H1 (cell line): ENCODE results near the gene PAX4.

Source experiments
- CEBPB ChIP-seq: IDR thresholded peaks from 2 replicates; pipeline ENCODE4 v1.6.1; 2012; ENCODE audit warnings: low read depth, low read length
- CTCF ChIP-seq, 3 experiments: IDR thresholded peaks; 1 replicate in 2 of 3; 2 replicates in 1 of 3; pipeline versions ENCODE4 v1.5.1 to v1.6.1; 2011; ENCODE audit warnings: low read length in 3 of 3, mild to moderate bottlenecking in 3 of 3, inconsistent platforms in 2 of 3, low read depth in 1 of 3, moderate library complexity in 1 of 3; ENCODE audit not compliant: insufficient read depth in 1 of 3; ENCODE audit errors: control extremely low read depth in 1 of 3
- EZH2 ChIP-seq: fragments of 200-600 bp; sonication (generic); IDR thresholded peaks from 2 replicates; pipeline ENCODE4 v1.7.1; 2012; ENCODE audit warnings: low read depth, mild to moderate bottlenecking, moderate library complexity, low read length, inconsistent platforms; ENCODE audit not compliant: severe bottlenecking
- GABPA ChIP-seq: IDR thresholded peaks from 2 replicates; pipeline ENCODE4 v1.6.1; 2011; ENCODE audit warnings: mild to moderate bottlenecking, low read length, moderate library complexity, borderline replicate concordance; ENCODE audit not compliant: insufficient read depth
- HDAC2 ChIP-seq, 2 experiments: fragments of 300-600 bp in 1 of 2; sonication (generic) in 1 of 2; IDR thresholded peaks; 2 replicates each; pipeline ENCODE4 v1.6.1; 2011 to 2012; ENCODE audit warnings: low read depth in 2 of 2, low read length in 2 of 2, mild to moderate bottlenecking in 2 of 2, moderate library complexity in 2 of 2, borderline replicate concordance in 1 of 2, inconsistent platforms in 1 of 2
- HDAC6 ChIP-seq: IDR thresholded peaks from one replicate; pipeline ENCODE4 v1.7.1; 2012; ENCODE audit warnings: low read depth, mild to moderate bottlenecking, inconsistent platforms, low read length, moderate library complexity
- KDM5A ChIP-seq: fragments of 200-600 bp; IDR thresholded peaks from 2 replicates; pipeline ENCODE4 v1.7.1; 2012; ENCODE audit warnings: mild to moderate bottlenecking, low read length, inconsistent platforms, mixed read lengths
- POLR2A ChIP-seq, 2 experiments: IDR thresholded peaks; 1 replicate in 1 of 2; 2 replicates in 1 of 2; pipeline ENCODE4 v1.6.1; 2011; ENCODE audit warnings: low read depth in 2 of 2, low read length in 2 of 2, mild to moderate bottlenecking in 2 of 2; ENCODE audit errors: control extremely low read depth in 1 of 2
- POLR2AphosphoS5 ChIP-seq: IDR thresholded peaks from 2 replicates; pipeline ENCODE4 v1.6.1; 2011; ENCODE audit warnings: low read depth, low read length
- SP1 ChIP-seq: IDR thresholded peaks from 2 replicates; pipeline ENCODE4 v1.6.1; 2011; ENCODE audit warnings: low read depth, low read length
- TCF12 ChIP-seq: IDR thresholded peaks from 2 replicates; pipeline ENCODE4 v1.6.1; 2011; ENCODE audit warnings: low read depth, mild to moderate bottlenecking, low read length
- USF2 ChIP-seq: IDR thresholded peaks from 2 replicates; pipeline ENCODE4 v1.6.1; 2011; ENCODE audit warnings: low read length, improper control_type of control experiment
- YY1 ChIP-seq: IDR thresholded peaks from 2 replicates; pipeline ENCODE4 v1.6.1; 2011; ENCODE audit warnings: low read depth, mild to moderate bottlenecking, low read length

- TF ChIP-seq CTCF (IDR thresholded peaks at IDR 0.05; ENCODE audit: control extremely low read depth in 1 of 3, insufficient read depth in 1 of 3, low read depth in 1 of 3, low read length in 3 of 3) (no peak), EZH2 (no peak), POLR2A (IDR thresholded peaks at IDR 0.05; ENCODE audit: control extremely low read depth in 1 of 2, low read depth in 2 of 2, low read length in 2 of 2) (no peak), HDAC2 (IDR thresholded peaks at IDR 0.05; ENCODE audit: borderline replicate concordance in 1 of 2, low read depth in 2 of 2, low read length in 2 of 2) (no peak), POLR2AphosphoS5 (no peak), KDM5A (no peak), USF2 (no peak), HDAC6 (no peak), SP1 (no peak), CEBPB (no peak), GABPA (no peak), TCF12 (no peak), YY1 (no peak)
Measured at GRCh38 chr7:127658970-127659630, 41.2 kb upstream of the PAX4 start.
